Measurements from ENCODE around the gene ZMIZ1.

Gene ZMIZ1

GRCh38 chr10:79142064-79142491 lies 73.3 kb downstream of the ZMIZ1 start:
- DNase-seq, result no peak

GRCh38 chr10:79142522-79143309 lies 74.0 kb downstream of the ZMIZ1 start:
- no peak for DNase-seq

- DNase-seq, result no peak
Observed at GRCh38 chr10:79143879-79144278, 75.1 kb downstream of the ZMIZ1 start.

- DNase-seq, result no peak
Observed at GRCh38 chr10:79144351-79145173, 75.8 kb downstream of the ZMIZ1 start.

GRCh38 chr10:79145174-79145483 lies 76.4 kb downstream of the ZMIZ1 start:
- no peak for DNase-seq

- DNase-seq, result no peak
Observed at GRCh38 chr10:79145517-79146470, 77.0 kb downstream of the ZMIZ1 start.

GRCh38 chr10:79146611-79147130 lies 77.9 kb downstream of the ZMIZ1 start:
- DNase-seq, result peak; percentile 67

GRCh38 chr10:79147306-79147705 lies 78.5 kb downstream of the ZMIZ1 start:
- DNase-seq, result no peak

- DNase-seq, result no peak
Observed at GRCh38 chr10:79147796-79148451, 79.2 kb downstream of the ZMIZ1 start.

GRCh38 chr10:79148452-79149344 lies 79.9 kb downstream of the ZMIZ1 start:
- no peak for DNase-seq

GRCh38 chr10:79149345-79149661 lies 80.5 kb downstream of the ZMIZ1 start:
- DNase-seq, result no peak

GRCh38 chr10:79149662-79150443 lies 81.1 kb downstream of the ZMIZ1 start:
- DNase-seq, result no peak

GRCh38 chr10:79150444-79150754 lies 81.6 kb downstream of the ZMIZ1 start:
- no peak for DNase-seq

GRCh38 chr10:79152423-79152817 lies 83.7 kb downstream of the ZMIZ1 start:
- DNase-seq, result no peak

- DNase-seq, result no peak
Observed at GRCh38 chr10:79153745-79154144, 85.0 kb downstream of the ZMIZ1 start.

- DNase-seq, result no peak
Observed at GRCh38 chr10:79155301-79156081, 86.7 kb downstream of the ZMIZ1 start.

GRCh38 chr10:79156334-79157274 lies 87.8 kb downstream of the ZMIZ1 start:
- no peak for DNase-seq

GRCh38 chr10:79158004-79158340 lies 89.2 kb downstream of the ZMIZ1 start:
- DNase-seq, result no peak
